A673 (cell line): ENCODE results near the gene ST8SIA1.

Source experiments
- CTCF ChIP-seq: fragments of 300-800, 200-600 bp; sonication (generic); conservative IDR thresholded peaks from 2 replicates; pipeline ENCODE4 v1.5.1; 2017; ENCODE audit warnings: low read depth, mild to moderate bottlenecking, antibody characterized with exemption, low read length, moderate library complexity, mixed read lengths
- EZH2 ChIP-seq: fragments of 200-600 bp; sonication (generic); IDR thresholded peaks from 2 replicates; pipeline ENCODE4 v1.6.1; 2017; ENCODE audit warnings: borderline replicate concordance, low read depth, mild to moderate bottlenecking, mixed read lengths, antibody characterized with exemption, low read length; ENCODE audit not compliant: poor library complexity, severe bottlenecking

GRCh38 chr12:22217556-22217955, 117.0 kb downstream of the ST8SIA1 start:
- TF ChIP-seq CTCF (no peak), EZH2 (no peak)
